Adrenal gland (tissue), 12 donors: ENCODE data around the gene ANKRD11. TPM values are rescaled to one million over a fixed set of nuclear protein-coding genes. Genes with fewer than 3 reads are reported as not detected.

ENCODE experiments used
- DNase-seq, 7 donors: peaks; one replicate each; pipeline ENCODE4 v3.0.0-alpha.2; 2019 to 2020
- H3K27ac ChIP-seq, 5 donors: fragments of 200-600 bp; sonication (generic) in 4 of 5; 1 replicate in 3 of 5; 2 replicates in 2 of 5; pipeline versions ENCODE4 v1.5.1 to v1.8.0; 2016 to 2020; ENCODE audit warnings: mild to moderate bottlenecking in 1 of 5
- H3K27me3 ChIP-seq: fragments of 200-600 bp; 2 replicates; pipeline ENCODE4 v1.8.0; 2021
- H3K36me3 ChIP-seq, 2 donors: fragments of 200-600 bp; replicated peaks in 1 of 2; 1 replicate in 1 of 2; 2 replicates in 1 of 2; pipeline versions ENCODE4 v1.5.1 to v1.8.0; 2018 to 2022
- H3K4me1 ChIP-seq, 2 donors: fragments of 200-600 bp; replicated peaks in 1 of 2; 1 replicate in 1 of 2; 2 replicates in 1 of 2; pipeline versions ENCODE4 v1.5.1 to v1.8.0; 2018 to 2021
- H3K4me3 ChIP-seq, 4 donors: fragments of 200-600 bp; sonication (generic) in 3 of 4; one replicate each; pipeline ENCODE4 v1.5.1; 2016 to 2018
- H3K9me3 ChIP-seq, 3 donors: fragments of 200-600 bp; sonication (generic) in 1 of 3; replicated peaks in 1 of 3; 1 replicate in 2 of 3; 2 replicates in 1 of 3; pipeline versions ENCODE4 v1.5.1 to v1.8.0; 2016 to 2021
- CTCF ChIP-seq, 6 experiments: fragments of 450-650 bp in 4 of 6; fragments of 200-600 bp in 2 of 6; sonication (generic) in 1 of 6; IDR thresholded peaks; 1 replicate in 5 of 6; 2 replicates in 1 of 6; pipeline versions ENCODE4 v1.5.1 to v1.8.0; 2016 to 2021; ENCODE audit warnings: antibody characterized with exemption in 6 of 6, mild to moderate bottlenecking in 2 of 6, moderate library complexity in 1 of 6
- POLR2A ChIP-seq, 2 donors: fragments of 450-650 bp; IDR thresholded peaks; one replicate each; pipeline ENCODE4 v1.6.1; 2017; ENCODE audit warnings: antibody characterized with exemption in 2 of 2, mild to moderate bottlenecking in 2 of 2, moderate library complexity in 1 of 2
- WGBS, 4 donors: extraction: QIAGEN DNeasy Blood & Tissue Kit in 2 of 4; methylation state at CpG; one replicate each; pipeline versions ENCODE4 v1.1.5 to v1.1.7; 2013 to 2017; 5-methylcytosine and 5-hydroxymethylcytosine counted together
- intact Hi-C, 2 donors: fragments of 100-400 bp; cut with DNase I; formaldehyde crosslinking; loops; one replicate each; pipeline versions ENCODE4 v1.14.1 to v1.15.0; 2022 to 2023
- polyA plus RNA-seq, 3 donors: library from polyadenylated mRNA; stranded (reverse); fragments of 200-250 nt in 2 of 3; fragments of 350-450 nt in 1 of 3; fragmentation: Illumina TruSeq in 1 of 3; extraction: RNeasy Lipid Tissue Mini Kit (QIAGEN cat#74804) in 1 of 3; gene quantifications; one replicate each; pipeline ENCODE4 v1.2.3, GENCODE V29; 2013 to 2014
- total RNA-seq, 9 donors: library from RNA; depleted of rRNA in 4 of 9; stranded (reverse); fragments of >200 nt in 4 of 9; fragments of 120-200 nt in 1 of 9; fragmentation: NEBNext Ultra II Directional in 1 of 9; extraction: Animal tissue kit (Norgen Biotek cat#: 25700) in 1 of 9; gene quantifications; one replicate each; pipeline versions ENCODE4 v1.1.0 to v1.2.4, GENCODE V29; 2013 to 2023
- donor health status: healthy with polysubstance abuse.
- donor health status: Bipolar disorder and iron deficiency.
- donor health status: DM: yes; HTN: yes; CAD: no.
- donor health status: DM: no; HTN: no; CAD: no.
- donor health status: DM: no; HTN: no; CAD: no.
- donor health status: DM: yes; HTN: yes; CAD: no.

ANKRD11 gene
- total and polyA plus RNA-seq, 12 donors, result 29.7 to 127 (median 80.1) TPM

GRCh38 chr16:89512453-89512852, 22.1 kb upstream of the ANKRD11 start:
- Histone ChIP-seq H3K27ac (no peak overlapping the region), H3K4me3 (no peak overlapping the region), H3K4me1 (peaks cover 8 to 15% of the 10 kb centered on the region in 2 donors), H3K27me3 (no peaks in the 10 kb centered on the region), H3K9me3 (no peaks in the 10 kb centered on the region), H3K36me3 (peaks cover 0 to 62% of the 10 kb centered on the region in 2 donors)
- TF ChIP-seq CTCF (IDR thresholded peaks at IDR 0.05) (no peak), POLR2A (IDR thresholded peaks at IDR 0.05) (no peak)
- DNase-seq, result no peak
- 89 to 95% (median 94%) methylated on average over 7 to 9 of the region's 9 CpGs for WGBS, 4 donors
- intact Hi-C loops, result no loop called here

- Histone ChIP-seq H3K9me3 (no peaks in the 10 kb centered on the region), H3K27ac (no peak overlapping the region), H3K36me3 (peaks cover 0 to 55% of the 10 kb centered on the region in 2 donors), H3K4me3 (no peak overlapping the region), H3K4me1 (peaks cover 8 to 24% of the 10 kb centered on the region in 2 donors), H3K27me3 (no peaks in the 10 kb centered on the region)
- TF ChIP-seq CTCF (IDR thresholded peaks at IDR 0.05) (no peak), POLR2A (IDR thresholded peaks at IDR 0.05) (no peak)
- WGBS, 4 donors, result 68 to 83% (median 76%) methylated on average over 8 of the region's 8 CpGs
- intact Hi-C loops, result no loop called here
- no peak for DNase-seq
Measured at GRCh38 chr16:89511374-89511773, 21.0 kb upstream of the ANKRD11 start.

- TF ChIP-seq CTCF (IDR thresholded peaks at IDR 0.05), result no peak
- no peak overlapping the region for H3K4me3 ChIP-seq
- no peak overlapping the region for H3K27ac ChIP-seq
- intact Hi-C loops, result no loop called here
- peaks cover 16 to 33% of the 10 kb centered on the region in 2 donors for H3K4me1 ChIP-seq
- no peak for DNase-seq
- H3K27me3 ChIP-seq, result no peaks in the 10 kb centered on the region
- peaks cover 0 to 47% of the 10 kb centered on the region in 2 donors for H3K36me3 ChIP-seq
- no peaks in the 10 kb centered on the region for H3K9me3 ChIP-seq
- WGBS, 4 donors, result 84 to 90% (median 86%) methylated on average over 9 of the region's 9 CpGs
Measured at GRCh38 chr16:89510526-89510925, 20.2 kb upstream of the ANKRD11 start.

- Histone ChIP-seq H3K27ac (peak within 1 kb of the TSS; percentile 84 to 96 (median 94)), H3K4me1 (peaks cover 20 to 40% of the 10 kb centered on the region in 2 donors), H3K36me3 (peaks cover 0 to 25% of the 10 kb centered on the region in 2 donors), H3K9me3 (no peaks in the 10 kb centered on the region), H3K27me3 (no peaks in the 10 kb centered on the region), H3K4me3 (peak within 1 kb of the TSS; percentile 89 to 94 (median 90))
- intact Hi-C loops, result loop anchor here (5.0 to 10.0 kb wide), 3 partner anchors 176 to 263 kb away; no protein-coding TSS in a partner anchor
- DNase-seq, result peak; percentile 69 to 90 (median 83)
- TF ChIP-seq CTCF (IDR thresholded peaks at IDR 0.05) (peak in 1 of 6 experiments; percentile 21), POLR2A (IDR thresholded peaks at IDR 0.05) (peak; percentile 88 to 90)
- 0 to 1% (median 0%) methylated on average over 7 to 90 of the region's 90 CpGs; no CpG with 5 or more reads in 1 of the 4 donors for WGBS, 4 donors
Measured at GRCh38 chr16:89507834-89508590, 17.7 kb upstream of the ANKRD11 start, which contains the start of gene SPG7. SPG7 (plus strand) TSS chr16:89508403; CDS start chr16:89508418, 15 bp downstream.
